DND-41 (cell line): Measurements from ENCODE around the gene ARHGEF7.

ENCODE experiments used
- EZH2 ChIP-seq: IDR thresholded peaks from 3 replicates; pipeline ENCODE4 v1.6.1; 2012; ENCODE audit warnings: borderline replicate concordance, low read depth, mild to moderate bottlenecking, moderate library complexity, low read length, inconsistent platforms; ENCODE audit not compliant: severe bottlenecking
- TF ChIP-seq, protein P1 (sequence below): IDR thresholded peaks from 2 replicates; pipeline ENCODE4 v1.5.1; 2012; ENCODE audit warnings: borderline replicate concordance, low read length, moderate library complexity, mild to moderate bottlenecking; ENCODE audit not compliant: poor library complexity, severe bottlenecking; ENCODE audit errors: extremely low read depth

DNA sequence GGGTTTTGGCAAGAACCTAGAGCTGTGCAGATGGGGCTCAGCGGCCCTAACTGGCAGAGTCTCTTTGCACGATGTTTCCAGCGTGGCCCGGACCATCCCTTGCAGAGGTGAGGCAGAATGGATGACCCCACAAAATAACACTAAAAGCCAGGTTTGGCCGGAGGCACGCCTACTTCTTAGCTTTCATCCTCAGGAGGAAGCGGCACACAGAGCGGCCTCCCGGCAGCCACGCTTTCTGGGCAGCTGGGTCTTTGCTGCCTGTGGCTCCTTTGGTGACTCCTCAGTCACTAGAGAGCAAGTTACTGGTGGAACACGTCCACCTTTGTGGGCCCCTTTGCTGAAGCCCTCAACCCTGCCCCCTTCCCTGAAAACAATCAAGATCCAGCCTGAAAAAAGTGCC is 230.6 kb downstream of the ARHGEF7 start:
- no peak for TF ChIP-seq EZH2
- TF ChIP-seq, protein P1, sequence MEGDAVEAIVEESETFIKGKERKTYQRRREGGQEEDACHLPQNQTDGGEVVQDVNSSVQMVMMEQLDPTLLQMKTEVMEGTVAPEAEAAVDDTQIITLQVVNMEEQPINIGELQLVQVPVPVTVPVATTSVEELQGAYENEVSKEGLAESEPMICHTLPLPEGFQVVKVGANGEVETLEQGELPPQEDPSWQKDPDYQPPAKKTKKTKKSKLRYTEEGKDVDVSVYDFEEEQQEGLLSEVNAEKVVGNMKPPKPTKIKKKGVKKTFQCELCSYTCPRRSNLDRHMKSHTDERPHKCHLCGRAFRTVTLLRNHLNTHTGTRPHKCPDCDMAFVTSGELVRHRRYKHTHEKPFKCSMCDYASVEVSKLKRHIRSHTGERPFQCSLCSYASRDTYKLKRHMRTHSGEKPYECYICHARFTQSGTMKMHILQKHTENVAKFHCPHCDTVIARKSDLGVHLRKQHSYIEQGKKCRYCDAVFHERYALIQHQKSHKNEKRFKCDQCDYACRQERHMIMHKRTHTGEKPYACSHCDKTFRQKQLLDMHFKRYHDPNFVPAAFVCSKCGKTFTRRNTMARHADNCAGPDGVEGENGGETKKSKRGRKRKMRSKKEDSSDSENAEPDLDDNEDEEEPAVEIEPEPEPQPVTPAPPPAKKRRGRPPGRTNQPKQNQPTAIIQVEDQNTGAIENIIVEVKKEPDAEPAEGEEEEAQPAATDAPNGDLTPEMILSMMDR: no peak
